ENCODE measurements around the gene NEURL1B. TPM values are rescaled to one million over a fixed set of nuclear protein-coding genes. Genes with fewer than 3 reads are reported as not detected.

NEURL1B gene
- total RNA-seq, 4 donors from 2014 or later = 8.2 to 29.9 (median 10.9) TPM

DNA sequence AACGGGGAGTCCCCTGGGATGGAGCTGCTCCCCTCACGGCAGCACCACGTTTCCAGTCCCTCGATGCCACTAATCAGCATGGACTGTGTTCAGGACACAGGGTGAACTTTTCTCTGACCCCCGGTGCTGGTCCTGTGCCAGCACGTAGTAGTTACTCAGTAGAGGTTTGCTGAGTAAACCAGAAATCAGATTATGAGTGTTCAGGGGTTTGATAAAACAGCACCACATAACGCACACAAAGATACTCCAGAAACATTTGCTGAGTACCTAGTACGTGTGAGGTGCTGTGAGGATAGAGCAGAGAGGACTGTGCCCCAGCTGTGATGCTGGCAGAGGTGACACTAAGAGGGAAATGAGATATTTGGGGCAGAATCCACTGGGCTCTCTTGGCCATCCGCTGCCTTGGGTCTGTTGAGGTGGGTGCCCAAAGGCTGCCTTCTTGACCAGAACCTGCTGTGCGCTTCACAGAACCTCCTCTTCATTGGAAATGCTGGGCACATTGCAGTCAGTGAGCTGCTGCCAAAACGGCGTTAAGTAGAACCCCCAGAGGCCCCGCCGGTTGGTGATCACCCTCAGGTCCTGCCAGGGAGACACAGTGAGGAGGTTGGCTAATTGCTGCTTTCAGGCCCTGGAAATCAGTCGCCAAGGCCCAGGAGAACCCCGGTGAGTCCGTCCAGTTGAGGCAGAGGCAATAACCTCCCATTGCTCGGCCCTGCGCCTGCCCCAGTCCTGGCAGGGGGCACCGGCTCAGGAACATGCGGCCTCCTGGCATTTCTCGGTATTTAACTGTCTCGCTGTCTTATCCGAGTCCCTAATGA, 49.4 kb downstream of the NEURL1B start:
- no peaks in the 10 kb centered on the region for H3K9me3 ChIP-seq
- H3K36me3 ChIP-seq = no peaks in the 10 kb centered on the region
- intact Hi-C loops (cut with DNase I) = loop anchor here (10.0 kb wide), 1 partner anchor 586 kb away; no protein-coding TSS in a partner anchor
- peaks cover 0 to 8% of the 10 kb centered on the region in 2 donors for H3K4me1 ChIP-seq
- H3K27me3 ChIP-seq = no peaks in the 10 kb centered on the region
- DNase-seq = no peak
- no peak overlapping the region for H3K27ac ChIP-seq
- TF ChIP-seq POLR2A (IDR thresholded peaks at IDR 0.05) (no peak), CTCF (IDR thresholded peaks at IDR 0.05) (no peak)
- WGBS, 2 donors = 85 to 89% methylated on average over 19 to 24 of the region's 24 CpGs
- no peak overlapping the region for H3K4me3 ChIP-seq (replicated peaks in 1 of 3)

DNA sequence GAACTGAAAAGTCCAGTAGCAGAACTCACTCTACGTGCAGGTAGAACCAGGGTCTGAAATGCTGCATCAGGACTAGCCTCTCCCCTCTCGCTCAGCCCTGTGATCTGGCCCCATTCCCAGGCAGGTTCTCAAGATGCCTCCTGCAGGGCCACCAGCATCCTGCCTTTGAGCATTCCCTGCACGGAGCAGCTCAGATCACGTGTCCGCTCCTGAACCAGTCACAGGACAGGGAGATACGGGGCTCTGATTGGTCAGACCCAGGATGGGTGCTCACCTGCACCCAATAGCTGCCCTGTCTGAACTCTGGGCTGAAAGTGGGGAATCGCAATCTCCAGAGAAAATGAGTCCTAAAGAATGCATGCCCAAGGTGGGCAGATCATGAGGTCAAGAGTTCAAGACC, 50.8 kb downstream of the NEURL1B start:
- WGBS, 2 donors = 79 to 82% methylated on average over 7 of the region's 7 CpGs
- no peak for DNase-seq
- Histone ChIP-seq H3K27ac (no peak overlapping the region), H3K4me1 (peaks cover 0 to 16% of the 10 kb centered on the region in 2 donors), H3K9me3 (no peaks in the 10 kb centered on the region), H3K27me3 (no peaks in the 10 kb centered on the region), H3K4me3 (replicated peaks in 1 of 3) (no peak overlapping the region), H3K36me3 (no peaks in the 10 kb centered on the region)
- intact Hi-C loops (cut with DNase I) = loop anchor here (10.0 kb wide), 1 partner anchor 587 kb away; no protein-coding TSS in a partner anchor
- TF ChIP-seq CTCF (IDR thresholded peaks at IDR 0.05) (no peak), POLR2A (IDR thresholded peaks at IDR 0.05) (no peak)

DNA sequence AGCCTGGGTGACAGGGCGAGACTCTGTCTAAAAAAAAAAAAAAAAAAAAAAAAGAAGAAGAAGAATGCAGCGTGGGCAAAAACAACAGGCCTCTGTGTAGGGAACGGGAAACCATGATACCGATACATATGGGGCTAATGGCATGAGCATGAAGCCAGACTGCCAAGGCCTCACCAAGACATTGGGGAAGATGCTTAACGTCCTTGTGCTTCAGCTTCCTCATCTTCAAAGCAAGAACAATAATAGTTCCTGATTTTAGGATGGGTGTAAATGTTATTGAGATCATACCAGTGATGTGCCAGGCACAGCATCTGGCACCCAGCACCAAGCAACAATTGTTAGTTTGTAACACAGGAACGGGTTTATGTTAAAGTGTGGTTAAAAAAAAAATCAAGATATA, 51.4 kb downstream of the NEURL1B start:
- H3K27ac ChIP-seq = no peak overlapping the region
- no peak overlapping the region for H3K4me3 ChIP-seq (replicated peaks in 1 of 3)
- H3K27me3 ChIP-seq = no peaks in the 10 kb centered on the region
- intact Hi-C loops (cut with DNase I) = loop anchor here (10.0 kb wide), 1 partner anchor 588 kb away; no protein-coding TSS in a partner anchor
- WGBS, 2 donors = 87 to 91% methylated on average over 6 of the region's 6 CpGs
- TF ChIP-seq POLR2A (IDR thresholded peaks at IDR 0.05) = no peak
- no peak for TF ChIP-seq CTCF (IDR thresholded peaks at IDR 0.05)
- H3K36me3 ChIP-seq = no peaks in the 10 kb centered on the region
- no peaks in the 10 kb centered on the region for H3K9me3 ChIP-seq
- H3K4me1 ChIP-seq = peaks cover 0 to 19% of the 10 kb centered on the region in 2 donors
- DNase-seq = no peak

- Histone ChIP-seq H3K9me3 (no peaks in the 10 kb centered on the region), H3K4me1 (peaks cover 0 to 19% of the 10 kb centered on the region in 2 donors), H3K27ac (no peak overlapping the region), H3K27me3 (no peaks in the 10 kb centered on the region), H3K4me3 (replicated peaks in 1 of 3) (no peak overlapping the region), H3K36me3 (no peaks in the 10 kb centered on the region)
- intact Hi-C loops (cut with DNase I) = loop anchor here (10.0 kb wide), 1 partner anchor 588 kb away; no protein-coding TSS in a partner anchor
- DNase-seq = no peak
- 53 to 58% methylated on average over 2 of the region's 2 CpGs for WGBS, 2 donors
- no peak for TF ChIP-seq CTCF (IDR thresholded peaks at IDR 0.05)
- no peak for TF ChIP-seq POLR2A (IDR thresholded peaks at IDR 0.05)
These were observed 51.9 kb downstream of the NEURL1B start for GRCh38 chr5:172692981-172693380.

DNA sequence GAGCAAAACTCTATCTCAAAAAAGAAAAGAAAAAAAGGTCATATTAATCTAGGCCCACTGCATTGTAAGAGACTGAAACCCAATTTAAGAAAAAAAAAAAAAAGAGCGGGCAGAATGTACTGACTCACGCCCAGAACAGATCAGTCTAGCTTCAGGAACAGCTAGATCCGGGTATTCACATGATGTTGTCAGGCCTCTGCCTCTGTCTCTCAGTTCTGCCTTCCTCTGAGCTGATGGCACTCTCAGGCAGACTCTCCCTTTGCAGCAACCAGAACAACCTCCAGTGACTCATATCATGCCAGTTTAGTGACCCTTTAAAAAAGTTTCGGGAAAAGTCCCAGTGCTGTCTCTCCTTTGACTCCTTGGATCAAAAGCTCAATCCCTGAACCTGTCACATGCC, 53.0 kb downstream of the NEURL1B start:
- peaks cover 0 to 15% of the 10 kb centered on the region in 2 donors for H3K4me1 ChIP-seq
- intact Hi-C loops (cut with DNase I) = loop anchor here (10.0 kb wide), 1 partner anchor 589 kb away; no protein-coding TSS in a partner anchor
- H3K9me3 ChIP-seq = no peaks in the 10 kb centered on the region
- no peak for DNase-seq
- TF ChIP-seq POLR2A (IDR thresholded peaks at IDR 0.05) (no peak), CTCF (IDR thresholded peaks at IDR 0.05) (no peak)
- H3K4me3 ChIP-seq (replicated peaks in 1 of 3) = no peak overlapping the region
- no peaks in the 10 kb centered on the region for H3K27me3 ChIP-seq
- H3K27ac ChIP-seq = no peak overlapping the region
- H3K36me3 ChIP-seq = no peaks in the 10 kb centered on the region
- 77 to 86% methylated on average over 4 of the region's 4 CpGs for WGBS, 2 donors
